Cardiac atrium fibroblast (primary cell): ENCODE measurements around the gene AGXT. TPM values are rescaled to one million over a fixed set of nuclear protein-coding genes. Genes with fewer than 3 reads are reported as not detected.

ENCODE experiments used
- total RNA-seq: library from RNA; depleted of rRNA; stranded (reverse); fragments of >200 nt; gene quantifications from 2 replicates; pipeline ENCODE4 v1.2.3, GENCODE V29; 2015

AGXT gene
- not detected in 2 replicates for total RNA-seq

GRCh38 chr2:240868286-240869108 is at the start of gene AGXT:
Gene AGXT, plus strand, starts transcription at chr2:240868824. Its CDS starts 42 bp downstream, at chr2:240868866.

GRCh38 chr2:240819858-240820606 is 48.6 kb upstream of the AGXT start, which contains the start of gene KIF1A:
Gene KIF1A, minus strand, starts transcription at chr2:240820219. Its CDS starts 22,467 bp downstream, at chr2:240797752.

GRCh38 chr2:240895656-240896388 is 27.2 kb downstream of the AGXT start, which contains the start of gene MAB21L4:
Gene MAB21L4, minus strand, starts transcription at chr2:240896156. Its CDS starts 159 bp downstream, at chr2:240895997.

GRCh38 chr2:240906141-240906910 is 37.7 kb downstream of the AGXT start, which contains the start of gene CROCC2:
Gene CROCC2, plus strand, starts transcription at chr2:240906336. Its CDS starts 178 bp downstream, at chr2:240906514.

Other genes starting within 250 kb of the AGXT start
- not detected in 2 replicates for gene GPR35, start 243.3 kb upstream of the AGXT start, total RNA-seq
- not detected in 2 replicates for gene AQP12B, start 185.9 kb upstream of the AGXT start, total RNA-seq
- gene AQP12A, start 177.0 kb upstream of the AGXT start, total RNA-seq = not detected in 2 replicates
- gene KIF1A, start 48.6 kb upstream of the AGXT start, total RNA-seq = not detected in 2 replicates
- gene MAB21L4, start 27.3 kb downstream of the AGXT start, total RNA-seq = not detected in 2 replicates
- gene CROCC2, start 37.5 kb downstream of the AGXT start, total RNA-seq = 1.8 TPM in 1 of 2 replicates, not detected in the other
- 38.1 and 84.5 TPM in 2 replicates for gene SNED1, start 129.8 kb downstream of the AGXT start, total RNA-seq
- 16.5 and 26.4 TPM in 2 replicates for gene MTERF4, start 233.5 kb downstream of the AGXT start, total RNA-seq